Measurements from ENCODE around the gene MFN1. TPM values are rescaled to one million over a fixed set of nuclear protein-coding genes. Genes with fewer than 3 reads are reported as not detected.

Gene MFN1
- total RNA-seq, 1 experiment from 2014 or later = 45.2 TPM

DNA sequence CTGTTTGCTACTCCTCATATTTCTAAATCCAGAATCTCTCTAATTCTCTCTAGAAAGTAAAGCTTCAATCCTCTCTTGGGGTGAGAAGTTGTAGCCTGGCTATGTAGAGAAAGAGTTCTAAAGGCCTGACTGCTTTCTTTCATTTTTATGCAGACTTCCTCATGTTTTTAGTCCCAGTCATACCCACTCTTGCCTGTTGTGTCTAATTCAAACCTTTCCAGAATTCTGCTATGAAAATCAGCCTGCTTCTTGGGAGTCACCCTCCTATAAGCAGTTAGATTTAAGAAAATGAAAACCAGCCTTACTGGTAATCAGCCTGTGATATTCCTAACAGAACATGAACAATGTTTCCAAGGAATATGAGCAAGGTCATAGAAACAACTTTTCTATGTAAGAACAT is 39.5 kb upstream of the MFN1 start:
- Histone ChIP-seq H2BK20ac (ENCODE audit: low read depth, low read length, poor library complexity, severe bottlenecking) (no peak overlapping the region), H2AFZ (ENCODE audit: low read length) (no peak overlapping the region), H2BK12ac (ENCODE audit: insufficient read length, low read depth, low read length) (no peak overlapping the region), H3K18ac (ENCODE audit: insufficient read length, low read depth, low read length) (no peak overlapping the region), H3K27me3 (ENCODE audit: insufficient read depth, low read length) (no peaks in the 10 kb centered on the region), H3K79me1 (ENCODE audit: insufficient read depth, low read depth, low read length, poor library complexity, severe bottlenecking) (no peaks in the 10 kb centered on the region), H3K79me2 (ENCODE audit: insufficient read depth, low read length) (no peaks in the 10 kb centered on the region), H4K8ac (replicated peaks; ENCODE audit: insufficient read length, low read depth, low read length) (no peak overlapping the region), H3K4me1 (ENCODE audit: insufficient read depth, low read length) (no peaks in the 10 kb centered on the region; the same call in 1 of the 2 replicates), H3K9ac (ENCODE audit: extremely low read depth, insufficient read length, low read length) (no peak overlapping the region), H3K4ac (ENCODE audit: low read depth, low read length) (no peak overlapping the region), H4K20me1 (ENCODE audit: control insufficient read depth, insufficient read depth, insufficient read length) (no peaks in the 10 kb centered on the region), H4K5ac (ENCODE audit: insufficient read length, low read depth, low read length) (no peak overlapping the region), H2AK5ac (ENCODE audit: insufficient read length, low read length) (no peak overlapping the region), H4K91ac (ENCODE audit: insufficient read length, low read depth, low read length) (no peak overlapping the region), H3K14ac (ENCODE audit: insufficient read depth, low read length) (no peak overlapping the region), H3K23ac (ENCODE audit: insufficient read length, low read depth, low read length) (no peak overlapping the region), H2BK120ac (ENCODE audit: low read depth, low read length, poor library complexity, severe bottlenecking) (no peak overlapping the region), H3K23me2 (ENCODE audit: insufficient read length, low read depth, low read length, poor library complexity, severe bottlenecking) (no peaks in the 10 kb centered on the region), H3K27ac (ENCODE audit: insufficient read length, low read depth, low read length) (no peak overlapping the region), H3T11ph (ENCODE audit: low read length) (no peak overlapping the region), H2BK5ac (ENCODE audit: insufficient read length, low read length) (no peak overlapping the region), H3K9me3 (ENCODE audit: control insufficient read depth, low read depth, low read length) (no peaks in the 10 kb centered on the region), H3K4me2 (ENCODE audit: insufficient read depth, insufficient read length, low read length) (no peak overlapping the region), H3K56ac (ENCODE audit: insufficient read length, low read depth, low read length) (no peak overlapping the region), H2BK15ac (ENCODE audit: low read depth, low read length) (no peak overlapping the region)
- Mint-ChIP-seq H3K9me3 (no peaks in the 10 kb centered on the region), H3K36me3 (ENCODE audit: insufficient read depth in 1 of 3, low read depth in 3 of 3) (no peaks in the 10 kb centered on the region), H3K4me3 (no peak overlapping the region), H3K4me1 (peaks cover 3 to 4% of the 10 kb centered on the region in 2 experiments; a peak in 3 of 4 replicates), H3K27me3 (ENCODE audit: low read depth) (no peaks in the 10 kb centered on the region), H3K27ac (no peak overlapping the region; a peak in 1 of 7 replicates)
- TF ChIP-seq, protein P1, sequence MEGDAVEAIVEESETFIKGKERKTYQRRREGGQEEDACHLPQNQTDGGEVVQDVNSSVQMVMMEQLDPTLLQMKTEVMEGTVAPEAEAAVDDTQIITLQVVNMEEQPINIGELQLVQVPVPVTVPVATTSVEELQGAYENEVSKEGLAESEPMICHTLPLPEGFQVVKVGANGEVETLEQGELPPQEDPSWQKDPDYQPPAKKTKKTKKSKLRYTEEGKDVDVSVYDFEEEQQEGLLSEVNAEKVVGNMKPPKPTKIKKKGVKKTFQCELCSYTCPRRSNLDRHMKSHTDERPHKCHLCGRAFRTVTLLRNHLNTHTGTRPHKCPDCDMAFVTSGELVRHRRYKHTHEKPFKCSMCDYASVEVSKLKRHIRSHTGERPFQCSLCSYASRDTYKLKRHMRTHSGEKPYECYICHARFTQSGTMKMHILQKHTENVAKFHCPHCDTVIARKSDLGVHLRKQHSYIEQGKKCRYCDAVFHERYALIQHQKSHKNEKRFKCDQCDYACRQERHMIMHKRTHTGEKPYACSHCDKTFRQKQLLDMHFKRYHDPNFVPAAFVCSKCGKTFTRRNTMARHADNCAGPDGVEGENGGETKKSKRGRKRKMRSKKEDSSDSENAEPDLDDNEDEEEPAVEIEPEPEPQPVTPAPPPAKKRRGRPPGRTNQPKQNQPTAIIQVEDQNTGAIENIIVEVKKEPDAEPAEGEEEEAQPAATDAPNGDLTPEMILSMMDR (conservative IDR thresholded peaks at IDR 0.05) = no peak
- no peak for DNase-seq
